Hepatocyte (in vitro differentiated cells): ENCODE measurements around the gene DNAH12.

Experiments used
- CTCF ChIP-seq: fragments of 200-600 bp; sonication (generic); IDR thresholded peaks from 2 replicates; pipeline ENCODE4 v1.5.1; 2016; ENCODE audit warnings: antibody characterized with exemption, mild to moderate bottlenecking; ENCODE audit not compliant: poor library complexity
- EZH2 ChIP-seq: fragments of 200-600 bp; sonication (generic); IDR thresholded peaks from 2 replicates; pipeline ENCODE4 v1.6.1; 2016; ENCODE audit warnings: antibody characterized with exemption, mild to moderate bottlenecking, borderline replicate concordance
- EZH2phosphoT487 ChIP-seq: fragments of 200-600 bp; sonication (generic); IDR thresholded peaks from one replicate; pipeline ENCODE4 v1.6.1; 2018; ENCODE audit warnings: antibody characterized with exemption, mild to moderate bottlenecking, low read depth, moderate library complexity; ENCODE audit not compliant: unreplicated experiment, severe bottlenecking

GRCh38 chr3:57335283-57335938, 208.7 kb downstream of the DNAH12 start:
- TF ChIP-seq CTCF (no peak), EZH2 (no peak), EZH2phosphoT487 (no peak)
